Mucosa of stomach (tissue), 1 donor: ENCODE measurements around the gene SLC43A3.
"Not testable (repeated sequence)": the region's sequence is repeated elsewhere in the genome, so short reads cannot be mapped to it uniquely, and the experiment has no call there.

ENCODE experiments used
- H3K27me3 ChIP-seq: one replicate; pipeline ENCODE4 v1.7.0; 2013; ENCODE audit warnings: mild to moderate bottlenecking, low read length; ENCODE audit not compliant: control insufficient read depth, insufficient read depth
- H3K36me3 ChIP-seq: one replicate; pipeline ENCODE4 v1.7.0; 2013; ENCODE audit warnings: low read length; ENCODE audit not compliant: control insufficient read depth, insufficient read depth
- H3K4me1 ChIP-seq: one replicate; pipeline ENCODE4 v1.7.0; 2013; ENCODE audit warnings: mild to moderate bottlenecking, low read length; ENCODE audit not compliant: control insufficient read depth, insufficient read depth
- H3K4me3 ChIP-seq: one replicate; pipeline ENCODE4 v1.7.0; 2013; ENCODE audit warnings: low read length
- H3K9ac ChIP-seq: one replicate; pipeline ENCODE4 v1.7.0; 2013; ENCODE audit warnings: mild to moderate bottlenecking, low read length, moderate library complexity
- H3K9me3 ChIP-seq: one replicate; pipeline ENCODE4 v1.7.0; 2013; ENCODE audit warnings: mild to moderate bottlenecking, low read length, moderate library complexity; ENCODE audit not compliant: control insufficient read depth
- donor health status: Pancreatic carcinoma.

The SLC43A3 gene

GRCh38 chr11:57363131-57364080 is 63.5 kb downstream of the SLC43A3 start:
- Histone ChIP-seq H3K4me3 (no peak overlapping the region), H3K27me3 (peaks cover 6% of the 10 kb centered on the region), H3K9me3 (no peaks in the 10 kb centered on the region), H3K4me1 (no peaks in the 10 kb centered on the region), H3K36me3 (no peaks in the 10 kb centered on the region), H3K9ac (no peak overlapping the region)

- H3K36me3 ChIP-seq, result no peaks in the 10 kb centered on the region
- peaks cover 6% of the 10 kb centered on the region for H3K27me3 ChIP-seq
- no peaks in the 10 kb centered on the region for H3K9me3 ChIP-seq
- H3K9ac ChIP-seq, result no peak overlapping the region
- no peak overlapping the region for H3K4me3 ChIP-seq
- no peaks in the 10 kb centered on the region for H3K4me1 ChIP-seq
Measured at GRCh38 chr11:57361926-57362325, 65.0 kb downstream of the SLC43A3 start.

GRCh38 chr11:57361420-57361819 is 65.5 kb downstream of the SLC43A3 start:
- not testable (repeated sequence) for H3K4me3 ChIP-seq, H3K27me3 ChIP-seq, H3K9me3 ChIP-seq, H3K36me3 ChIP-seq, H3K9ac ChIP-seq, H3K4me1 ChIP-seq

- H3K9ac ChIP-seq, result no peak overlapping the region
- H3K36me3 ChIP-seq, result no peaks in the 10 kb centered on the region
- H3K9me3 ChIP-seq, result no peaks in the 10 kb centered on the region
- H3K27me3 ChIP-seq, result peaks cover 6% of the 10 kb centered on the region
- H3K4me1 ChIP-seq, result no peaks in the 10 kb centered on the region
- no peak overlapping the region for H3K4me3 ChIP-seq
Measured at GRCh38 chr11:57360991-57361390, 65.9 kb downstream of the SLC43A3 start.

- H3K4me1 ChIP-seq, result no peaks in the 10 kb centered on the region
- H3K9ac ChIP-seq, result no peak overlapping the region
- H3K4me3 ChIP-seq, result no peak overlapping the region
- peaks cover 6% of the 10 kb centered on the region for H3K27me3 ChIP-seq
- no peaks in the 10 kb centered on the region for H3K9me3 ChIP-seq
- H3K36me3 ChIP-seq, result no peaks in the 10 kb centered on the region
Measured at GRCh38 chr11:57359896-57360690, 66.8 kb downstream of the SLC43A3 start.

- Histone ChIP-seq H3K9me3 (no peaks in the 10 kb centered on the region), H3K4me3 (no peak overlapping the region), H3K36me3 (no peaks in the 10 kb centered on the region), H3K4me1 (no peaks in the 10 kb centered on the region), H3K9ac (no peak overlapping the region), H3K27me3 (peaks cover 6% of the 10 kb centered on the region)
Measured at GRCh38 chr11:57359396-57359795, 67.5 kb downstream of the SLC43A3 start.

- Histone ChIP-seq H3K9ac (no peak overlapping the region), H3K4me3 (no peak overlapping the region), H3K4me1 (no peaks in the 10 kb centered on the region)
Measured at GRCh38 chr11:57358991-57359390, 67.9 kb downstream of the SLC43A3 start.

GRCh38 chr11:57358543-57358961 is 68.4 kb downstream of the SLC43A3 start:
- Histone ChIP-seq H3K4me1 (no peaks in the 10 kb centered on the region), H3K27me3 (peaks cover under 1% of the 10 kb centered on the region), H3K9ac (no peak overlapping the region), H3K4me3 (no peak overlapping the region), H3K36me3 (no peaks in the 10 kb centered on the region), H3K9me3 (no peaks in the 10 kb centered on the region)

More at GRCh38 chr11:57358991-57359390, 67.9 kb downstream of the SLC43A3 start:
- H3K27me3 ChIP-seq, result peaks cover 5% of the 10 kb centered on the region
- H3K9me3 ChIP-seq, result no peaks in the 10 kb centered on the region
- H3K36me3 ChIP-seq, result no peaks in the 10 kb centered on the region

- H3K9ac ChIP-seq, result no peak overlapping the region
Measured at GRCh38 chr11:57357856-57358255, 69.1 kb downstream of the SLC43A3 start.

GRCh38 chr11:57357310-57357709 is 69.6 kb downstream of the SLC43A3 start:
- no peaks in the 10 kb centered on the region for H3K27me3 ChIP-seq
- H3K4me1 ChIP-seq, result no peaks in the 10 kb centered on the region
- no peak overlapping the region for H3K9ac ChIP-seq
- no peak overlapping the region for H3K4me3 ChIP-seq
- no peaks in the 10 kb centered on the region for H3K9me3 ChIP-seq
- no peaks in the 10 kb centered on the region for H3K36me3 ChIP-seq

More at GRCh38 chr11:57357856-57358255, 69.1 kb downstream of the SLC43A3 start:
- Histone ChIP-seq H3K27me3 (no peaks in the 10 kb centered on the region), H3K9me3 (no peaks in the 10 kb centered on the region), H3K36me3 (no peaks in the 10 kb centered on the region), H3K4me1 (no peaks in the 10 kb centered on the region), H3K4me3 (no peak overlapping the region)
